Mesenchymal stem cell (in vitro differentiated cells and primary cell): ENCODE data around the gene SGTA.

ENCODE experiments used
- DNase-seq: peaks from one replicate; pipeline ENCODE4 v3.0.0-alpha.2; 2013
- H2AFZ ChIP-seq: one replicate; pipeline ENCODE4 v1.6.1; 2013; ENCODE audit warnings: low read depth, mild to moderate bottlenecking, control low read depth, inconsistent platforms, low read length, moderate library complexity
- H2AK5ac ChIP-seq: 2 replicates; pipeline ENCODE4 v1.6.1; 2013; ENCODE audit warnings: low read length, moderate library complexity, mild to moderate bottlenecking, inconsistent platforms; ENCODE audit not compliant: severe bottlenecking
- H2BK120ac ChIP-seq: one replicate; pipeline ENCODE4 v1.6.1; 2013; ENCODE audit warnings: low read depth, mild to moderate bottlenecking, inconsistent platforms, low read length, moderate library complexity
- H2BK12ac ChIP-seq, 2 experiments: one replicate each; pipeline ENCODE4 v1.6.1; 2013; ENCODE audit warnings: inconsistent platforms in 2 of 2, low read length in 2 of 2, mild to moderate bottlenecking in 2 of 2, moderate library complexity in 2 of 2, control low read depth in 1 of 2
- H2BK15ac ChIP-seq: one replicate; pipeline ENCODE4 v1.6.1; 2013; ENCODE audit warnings: mild to moderate bottlenecking, low read depth, inconsistent platforms; ENCODE audit not compliant: poor library complexity, severe bottlenecking
- H2BK5ac ChIP-seq: 2 replicates; pipeline ENCODE4 v1.6.1; 2013; ENCODE audit warnings: low read depth, mild to moderate bottlenecking, low read length, control low read depth, inconsistent platforms; ENCODE audit not compliant: poor library complexity, severe bottlenecking
- H3K14ac ChIP-seq, 2 experiments: one replicate each; pipeline ENCODE4 v1.6.1; 2013; ENCODE audit warnings: inconsistent platforms in 2 of 2, low read length in 2 of 2, control low read depth in 1 of 2, mild to moderate bottlenecking in 1 of 2, moderate library complexity in 1 of 2
- H3K18ac ChIP-seq, 2 experiments: one replicate each; pipeline ENCODE4 v1.6.1; 2013; ENCODE audit warnings: inconsistent platforms in 2 of 2, low read length in 2 of 2, control low read depth in 1 of 2, low read depth in 1 of 2, mild to moderate bottlenecking in 1 of 2
- H3K23ac ChIP-seq, 2 experiments: one replicate each; pipeline ENCODE4 v1.6.1; 2013; ENCODE audit warnings: inconsistent platforms in 2 of 2, low read length in 2 of 2, mild to moderate bottlenecking in 2 of 2, moderate library complexity in 2 of 2, control low read depth in 1 of 2
- H3K27ac ChIP-seq: 2 replicates; pipeline ENCODE4 v1.5.1; 2013; ENCODE audit warnings: mild to moderate bottlenecking, moderate library complexity, low read length, control low read depth, inconsistent platforms; ENCODE audit not compliant: poor library complexity, severe bottlenecking
- H3K27me3 ChIP-seq, 2 experiments: 2 replicates each; pipeline versions ENCODE4 v1.6.1 to v1.7.0; 2013; ENCODE audit warnings: low read length in 2 of 2, mild to moderate bottlenecking in 2 of 2, moderate library complexity in 2 of 2, control low read depth in 1 of 2, inconsistent platforms in 1 of 2; ENCODE audit not compliant: control insufficient read depth in 1 of 2, insufficient read depth in 1 of 2
- H3K36me3 ChIP-seq, 2 experiments: 2 replicates each; pipeline versions ENCODE4 v1.6.1 to v1.7.0; 2013; ENCODE audit warnings: low read length in 2 of 2, control low read depth in 1 of 2, inconsistent platforms in 1 of 2, low read depth in 1 of 2, mild to moderate bottlenecking in 1 of 2; ENCODE audit not compliant: insufficient read depth in 2 of 2, control insufficient read depth in 1 of 2
- H3K4ac ChIP-seq, 2 experiments: one replicate each; pipeline ENCODE4 v1.6.1; 2013; ENCODE audit warnings: inconsistent platforms in 2 of 2, low read length in 2 of 2, mild to moderate bottlenecking in 2 of 2, moderate library complexity in 2 of 2, control low read depth in 1 of 2, low read depth in 1 of 2
- H3K4me1 ChIP-seq: 2 replicates; pipeline ENCODE4 v1.6.1; 2013; ENCODE audit warnings: low read depth, low read length, control low read depth; ENCODE audit not compliant: control insufficient read depth, insufficient read depth
- H3K4me2 ChIP-seq: 2 replicates; pipeline ENCODE4 v1.6.1; 2013; ENCODE audit warnings: low read length, mild to moderate bottlenecking, inconsistent platforms; ENCODE audit not compliant: poor library complexity, severe bottlenecking
- H3K4me3 ChIP-seq, 2 experiments: 2 replicates each; pipeline versions ENCODE4 v1.5.1 to v1.7.0; 2013; ENCODE audit warnings: low read length in 2 of 2, mild to moderate bottlenecking in 2 of 2, control low read depth in 1 of 2, low read depth in 1 of 2; ENCODE audit not compliant: insufficient read depth in 1 of 2
- H3K79me1 ChIP-seq: replicated peaks from 2 replicates; pipeline ENCODE4 v1.6.1; 2013; ENCODE audit warnings: mild to moderate bottlenecking, control low read depth, low read length, inconsistent platforms; ENCODE audit not compliant: poor library complexity, severe bottlenecking
- H3K9ac ChIP-seq: 2 replicates; pipeline ENCODE4 v1.7.0; 2013; ENCODE audit warnings: mild to moderate bottlenecking, low read length, moderate library complexity
- H3K9me3 ChIP-seq: 2 replicates; pipeline ENCODE4 v1.7.0; 2013; ENCODE audit warnings: mild to moderate bottlenecking, low read length; ENCODE audit not compliant: control insufficient read depth
- H4K8ac ChIP-seq: one replicate; pipeline ENCODE4 v1.6.1; 2013; ENCODE audit warnings: inconsistent platforms, mild to moderate bottlenecking, low read length, moderate library complexity
- H4K91ac ChIP-seq: one replicate; pipeline ENCODE4 v1.6.1; 2013; ENCODE audit warnings: mild to moderate bottlenecking, low read length, inconsistent platforms
- WGBS: methylation state at CpG from one replicate; pipeline ENCODE4 v1.1.7; 2013; ENCODE audit warnings: mixed read lengths; 5-methylcytosine and 5-hydroxymethylcytosine counted together

The SGTA gene

DNA sequence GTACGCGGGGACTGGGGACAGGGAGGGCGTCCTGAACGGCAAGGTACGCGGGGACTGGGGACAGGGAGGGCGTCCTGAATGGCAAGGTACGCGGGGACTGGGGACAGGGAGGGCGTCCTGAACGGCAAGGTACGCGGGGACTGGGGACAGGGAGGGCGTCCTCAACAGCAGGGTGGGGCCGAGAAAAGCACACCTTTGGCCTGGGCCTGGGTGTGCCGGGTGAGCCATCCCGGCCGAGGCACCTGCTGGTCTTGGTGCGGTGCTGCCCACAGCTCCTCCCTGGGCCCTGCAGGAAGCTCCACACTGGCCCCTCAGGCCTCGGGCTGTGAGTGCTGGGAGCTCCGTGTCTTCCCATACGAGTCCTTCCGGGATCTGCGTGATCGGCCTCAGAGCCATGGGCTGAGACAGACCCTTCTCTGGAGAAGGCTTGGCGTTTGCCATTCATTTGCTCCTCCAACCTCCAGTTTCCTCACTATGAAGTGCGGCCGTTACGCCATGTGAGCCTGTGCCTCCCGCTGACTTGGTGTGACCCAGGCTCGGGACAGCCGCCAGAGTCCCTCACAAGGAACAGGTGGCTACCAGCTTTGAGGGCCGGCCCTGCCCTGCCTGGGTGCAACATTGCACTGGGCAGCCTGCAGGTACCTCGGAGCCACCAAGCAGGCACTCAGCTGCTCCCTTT, 28.8 kb upstream of the SGTA start:
- Histone ChIP-seq H3K4me1 (peaks cover 4% of the 10 kb centered on the region), H3K27me3 (no peaks in the 10 kb centered on the region), H2AFZ (no peak overlapping the region), H2AK5ac (no peak overlapping the region), H2BK120ac (no peak overlapping the region), H4K91ac (no peak overlapping the region), H3K9me3 (no peaks in the 10 kb centered on the region), H3K23ac (no peak overlapping the region), H3K9ac (no peak overlapping the region), H3K36me3 (peaks cover 41 to 96% of the 10 kb centered on the region in 2 experiments), H3K14ac (no peak overlapping the region), H2BK5ac (no peak overlapping the region), H3K4ac (no peak overlapping the region), H3K27ac (no peak overlapping the region), H2BK15ac (no peak overlapping the region), H3K79me1 (peaks cover 2% of the 10 kb centered on the region), H3K18ac (no peak overlapping the region), H3K4me3 (no peak overlapping the region), H4K8ac (no peak overlapping the region), H2BK12ac (no peak overlapping the region), H3K4me2 (no peak overlapping the region)
- no peak for DNase-seq
- WGBS = 92% methylated on average over 34 of the region's 34 CpGs

DNA sequence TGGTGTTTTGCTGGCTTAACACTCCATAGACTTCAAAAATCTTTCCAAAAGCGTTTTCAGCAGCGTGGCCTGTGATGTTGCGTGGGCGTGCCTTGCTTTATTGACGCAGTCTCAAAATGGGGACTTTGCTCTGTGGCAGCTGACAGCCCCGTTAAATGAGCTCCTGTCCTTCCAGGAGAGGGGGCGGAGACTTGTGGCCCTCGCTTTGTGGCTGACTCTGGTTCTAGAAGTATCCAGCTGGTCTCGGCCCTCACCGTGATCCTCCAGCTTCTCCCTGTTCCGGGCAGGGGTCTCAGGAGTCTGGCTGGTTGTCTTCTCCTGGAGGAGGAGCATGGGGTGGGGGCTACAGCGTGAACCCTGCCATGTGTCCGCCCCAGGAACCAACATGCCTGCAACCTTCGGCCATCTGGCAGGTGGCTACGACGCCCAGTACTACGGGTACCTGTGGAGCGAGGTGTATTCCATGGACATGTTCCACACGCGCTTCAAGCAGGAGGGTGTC, 28.2 kb upstream of the SGTA start:
- WGBS = 96% methylated on average over 20 of the region's 20 CpGs
- Histone ChIP-seq H2BK5ac (no peak overlapping the region), H3K79me1 (peaks cover 3% of the 10 kb centered on the region), H3K18ac (no peak overlapping the region), H3K4ac (no peak overlapping the region), H3K14ac (no peak overlapping the region), H3K9ac (no peak overlapping the region), H3K23ac (no peak overlapping the region), H4K91ac (no peak overlapping the region), H3K27me3 (no peaks in the 10 kb centered on the region), H2AFZ (no peak overlapping the region), H2AK5ac (no peak overlapping the region), H4K8ac (no peak overlapping the region), H2BK15ac (no peak overlapping the region), H3K4me1 (peaks cover 4% of the 10 kb centered on the region), H3K4me3 (no peak overlapping the region), H3K36me3 (peaks cover 42 to 100% of the 10 kb centered on the region in 2 experiments), H2BK120ac (no peak overlapping the region), H3K4me2 (no peak overlapping the region), H3K27ac (no peak overlapping the region), H2BK12ac (no peak overlapping the region), H3K9me3 (no peaks in the 10 kb centered on the region)
- DNase-seq = no peak

DNA sequence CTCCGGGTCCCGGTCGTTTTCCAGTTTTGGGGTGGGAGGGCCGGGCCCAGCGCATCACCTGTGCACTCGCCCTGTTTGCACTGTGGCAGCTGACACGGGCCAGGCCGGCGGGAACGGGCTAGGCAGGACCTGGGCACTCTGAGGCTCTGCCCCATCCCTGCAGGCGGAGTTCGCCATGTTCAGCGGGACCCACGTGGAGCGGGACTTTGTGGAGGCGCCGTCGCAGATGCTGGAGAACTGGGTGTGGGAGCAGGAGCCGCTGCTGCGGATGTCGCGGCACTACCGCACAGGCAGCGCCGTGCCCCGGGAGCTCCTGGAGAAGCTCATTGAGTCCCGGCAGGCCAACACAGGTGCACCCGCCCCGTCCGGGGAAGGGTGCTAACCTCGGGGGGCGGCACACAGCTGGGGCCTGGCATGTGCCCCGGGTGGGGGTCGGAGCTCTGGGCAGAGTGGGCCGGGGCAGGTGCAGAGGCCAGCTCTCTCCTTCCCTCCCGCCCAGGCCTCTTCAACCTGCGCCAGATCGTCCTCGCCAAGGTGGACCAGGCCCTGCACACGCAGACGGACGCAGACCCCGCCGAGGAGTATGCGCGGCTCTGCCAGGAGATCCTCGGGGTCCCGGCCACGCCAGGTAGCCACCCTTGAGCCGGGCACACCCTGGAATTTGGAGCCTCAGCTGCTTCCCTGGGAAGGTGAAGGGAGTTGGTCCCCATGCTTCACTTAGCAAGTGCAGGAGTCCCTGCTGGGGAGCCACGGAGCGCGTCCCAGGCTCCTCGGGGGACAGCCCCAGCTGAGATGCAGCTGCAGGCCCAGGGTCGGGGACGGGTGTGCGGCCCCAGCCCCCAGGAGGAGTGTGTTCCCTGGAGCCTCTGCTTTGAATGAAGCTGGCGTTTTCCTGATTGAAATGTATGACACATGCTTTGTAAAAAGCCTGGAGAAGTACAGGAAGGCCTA, 27.3 kb upstream of the SGTA start:
- Histone ChIP-seq H3K4me2 (no peak overlapping the region), H3K4ac (no peak overlapping the region), H2AFZ (no peak overlapping the region), H3K79me1 (peaks cover 6% of the 10 kb centered on the region), H3K14ac (no peak overlapping the region), H2AK5ac (no peak overlapping the region), H3K27ac (no peak overlapping the region), H2BK120ac (no peak overlapping the region), H4K91ac (no peak overlapping the region), H3K18ac (no peak overlapping the region), H2BK12ac (no peak overlapping the region), H3K9ac (no peak overlapping the region), H3K9me3 (no peaks in the 10 kb centered on the region), H3K4me3 (no peak overlapping the region), H2BK15ac (no peak overlapping the region), H2BK5ac (no peak overlapping the region), H3K23ac (no peak overlapping the region), H3K27me3 (no peaks in the 10 kb centered on the region), H3K4me1 (peaks cover 4% of the 10 kb centered on the region), H3K36me3 (peaks cover 45 to 100% of the 10 kb centered on the region in 2 experiments), H4K8ac (no peak overlapping the region)
- WGBS = 94% methylated on average over 58 of the region's 58 CpGs
- DNase-seq = no peak
